ENCODE results near the gene MPPED2.

Gene MPPED2

DNA sequence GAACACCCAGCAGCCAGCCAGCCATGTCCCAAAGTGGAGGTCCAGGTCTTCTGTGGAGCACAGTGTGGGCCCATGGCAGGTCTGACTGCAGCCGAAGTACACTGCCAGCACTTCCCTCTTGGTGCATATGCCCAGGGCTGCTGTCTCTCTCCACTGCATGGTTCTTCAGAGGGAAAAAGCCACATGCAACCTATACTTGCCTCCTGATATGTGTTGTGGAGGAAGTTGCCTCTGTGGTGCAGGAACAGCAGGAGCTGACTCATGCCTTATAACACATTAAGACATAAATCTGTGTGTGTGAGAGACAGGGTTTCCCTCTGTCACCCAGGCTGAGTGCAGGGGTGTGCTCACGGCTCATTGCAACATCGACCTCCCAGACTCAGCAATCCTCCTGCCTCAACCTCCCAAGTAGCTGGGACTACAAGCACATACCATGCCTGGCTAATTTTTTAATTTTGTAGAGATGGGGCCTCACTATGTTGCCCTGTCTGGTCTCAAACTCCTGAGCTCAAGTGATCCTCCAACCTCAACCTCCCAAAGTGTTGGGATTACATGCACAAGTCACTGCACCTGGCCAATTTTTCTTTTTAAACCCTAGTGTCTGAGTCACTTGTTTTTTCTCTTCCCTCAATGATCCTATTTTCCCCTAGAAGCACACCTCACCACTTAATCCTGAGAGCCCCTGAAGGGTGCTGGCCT is 98.8 kb downstream of the MPPED2 start:
- no peak for DNase-seq (ENCODE audit: low spot score)

DNA sequence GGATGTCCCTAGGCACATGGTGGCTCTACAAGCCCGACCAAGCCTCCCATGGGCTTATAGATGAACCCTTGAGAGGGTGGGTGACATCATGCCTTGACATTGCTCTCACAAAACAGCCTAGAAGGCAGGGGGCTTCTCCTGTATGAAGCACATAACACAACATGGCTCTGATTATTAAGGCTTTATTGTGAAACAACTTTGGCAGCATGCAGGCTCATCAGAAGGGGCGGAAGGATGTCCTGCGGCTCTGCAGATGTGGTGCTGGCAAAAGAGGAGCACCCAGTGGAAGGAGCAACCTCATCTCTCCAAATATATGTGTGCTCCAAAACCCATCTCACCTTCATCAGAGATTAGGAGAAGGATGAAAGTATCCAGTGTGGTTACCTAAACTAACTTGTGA is 100.4 kb downstream of the MPPED2 start:
- no peak for DNase-seq (ENCODE audit: low spot score)

DNA sequence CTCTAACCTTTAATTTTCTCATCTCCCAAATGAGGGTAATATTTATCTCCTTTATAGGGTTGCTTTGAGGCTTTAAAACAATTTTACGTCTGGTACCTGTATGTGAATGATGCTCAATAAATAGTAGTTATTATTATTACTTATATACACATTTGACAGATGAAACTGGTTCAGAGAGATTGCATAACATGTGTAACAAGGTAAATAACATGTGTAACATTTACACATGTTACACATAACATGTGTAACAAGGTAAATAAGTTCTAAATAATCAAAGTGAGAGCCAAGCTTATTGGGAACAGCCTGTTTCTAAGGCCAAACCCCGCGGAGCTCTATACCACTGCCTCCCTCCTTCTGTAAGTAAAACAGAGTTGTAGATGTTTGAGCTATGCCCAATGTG is 100.9 kb downstream of the MPPED2 start:
- DNase-seq (ENCODE audit: low spot score) = no peak

DNA sequence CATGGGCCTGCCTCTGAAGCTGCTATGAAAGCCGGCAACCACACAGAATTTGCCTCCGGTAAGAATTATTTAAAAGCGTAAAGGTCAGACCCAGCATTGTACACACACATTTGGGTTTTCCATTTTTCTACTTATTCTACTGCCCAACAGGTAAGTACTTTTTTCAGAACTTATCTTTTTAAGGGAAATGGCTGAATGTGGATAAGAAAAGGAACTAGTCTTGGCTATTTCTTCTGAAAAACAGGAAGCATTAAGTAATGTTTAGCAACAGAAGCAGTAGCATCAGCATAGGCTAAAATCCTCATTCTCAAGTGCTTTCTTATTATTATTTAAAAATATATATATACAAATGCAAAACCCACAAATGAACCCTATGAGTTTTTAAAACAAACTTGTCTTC is 103.1 kb downstream of the MPPED2 start:
- DNase-seq (ENCODE audit: low spot score) = no peak

DNA sequence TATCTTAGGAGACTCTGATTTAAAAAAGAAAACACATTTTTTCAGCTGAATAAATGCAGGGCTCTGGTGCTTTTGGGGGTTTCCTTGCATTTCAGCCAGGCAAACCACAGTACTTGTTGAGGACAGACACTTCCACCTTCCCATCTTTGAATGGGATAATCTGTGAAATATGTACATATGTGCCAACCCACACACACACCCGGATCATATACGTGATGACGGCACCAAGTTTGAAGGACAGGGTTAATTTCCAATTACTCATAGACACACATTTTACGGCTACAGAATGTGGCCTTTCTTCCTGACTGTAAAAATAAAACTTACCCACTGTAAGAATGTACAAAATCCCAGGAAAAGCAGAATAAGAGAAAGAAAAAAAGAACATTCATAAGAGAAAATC is 104.4 kb downstream of the MPPED2 start:
- no peak for DNase-seq (ENCODE audit: low spot score)

DNA sequence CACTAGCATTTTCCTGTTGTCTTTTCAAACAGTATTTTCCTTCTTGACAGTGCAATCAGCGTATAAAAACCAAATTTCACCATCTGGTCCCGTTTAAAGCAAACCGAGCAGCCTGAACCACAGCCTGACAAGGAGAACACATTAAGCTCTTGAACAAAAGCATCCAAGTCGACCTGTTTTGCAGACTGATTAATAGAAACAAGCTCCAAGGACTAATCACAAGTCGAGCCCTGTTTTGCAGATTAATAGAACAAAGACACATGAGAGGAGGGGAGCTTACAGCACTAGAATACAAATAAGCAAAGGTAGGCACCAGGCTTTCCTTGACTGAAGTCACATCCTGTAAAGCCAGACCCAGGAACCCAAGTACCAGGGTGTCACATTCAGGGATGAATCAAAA is 104.8 kb downstream of the MPPED2 start:
- no peak for DNase-seq (ENCODE audit: low spot score)

DNA sequence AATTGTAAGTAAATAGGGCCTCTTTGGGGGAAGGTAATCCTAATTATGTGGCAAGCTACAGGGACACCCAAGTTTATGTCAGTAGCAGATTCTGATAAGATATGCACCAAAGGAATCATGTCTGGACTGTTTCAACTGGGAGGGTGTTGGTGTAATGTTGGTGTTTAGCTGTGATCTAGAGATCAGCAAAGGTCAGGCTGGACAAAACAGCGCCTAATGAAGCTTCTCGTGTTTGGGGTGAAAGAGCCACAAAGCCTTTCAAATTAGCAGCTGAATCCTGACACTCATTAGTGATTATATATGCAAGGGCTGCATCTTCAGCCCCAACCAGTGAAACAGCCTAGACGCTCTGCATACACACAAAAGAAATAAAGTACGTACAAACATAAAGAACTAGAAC is 106.3 kb downstream of the MPPED2 start:
- DNase-seq (ENCODE audit: low spot score) = no peak

DNA sequence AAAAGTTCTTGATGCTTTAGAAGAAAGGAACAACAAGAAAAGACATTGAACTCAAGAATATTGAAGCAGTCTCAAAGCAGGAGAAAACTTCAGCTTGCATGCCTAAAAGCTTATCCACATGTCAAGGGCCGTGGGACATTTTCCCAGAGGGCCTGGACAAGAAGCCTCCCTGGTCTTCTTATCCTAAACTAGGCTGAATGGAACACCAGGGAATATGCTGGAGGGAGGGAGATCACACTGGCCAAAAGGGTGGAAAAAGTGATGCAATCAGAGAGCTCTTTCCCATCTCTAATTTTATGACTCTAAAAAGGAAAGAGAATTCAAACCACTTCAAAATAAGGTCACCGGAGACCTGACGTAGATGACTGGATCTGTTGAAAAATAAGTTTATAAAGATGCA is 107.2 kb downstream of the MPPED2 start:
- no peak for DNase-seq (ENCODE audit: low spot score)

DNA sequence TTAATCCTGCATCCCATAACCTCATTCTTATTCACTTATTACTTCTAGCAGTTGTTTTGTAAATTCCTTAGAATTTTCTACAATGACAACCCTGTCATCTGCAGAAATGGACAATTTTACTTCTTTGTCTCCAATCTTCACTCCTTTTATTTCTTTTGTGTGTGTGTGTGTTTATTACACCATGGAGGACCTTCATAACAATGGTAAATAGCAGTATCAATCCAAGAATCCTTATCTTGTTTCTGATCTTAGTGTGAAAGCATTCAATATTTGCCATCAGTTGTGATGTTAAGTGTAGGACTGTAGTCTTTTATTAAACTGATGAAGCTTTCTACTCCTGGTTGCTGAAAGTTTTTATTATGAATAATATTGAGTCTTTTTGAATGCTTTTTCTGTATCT is 109.1 kb downstream of the MPPED2 start:
- DNase-seq (ENCODE audit: low spot score) = no peak

DNA sequence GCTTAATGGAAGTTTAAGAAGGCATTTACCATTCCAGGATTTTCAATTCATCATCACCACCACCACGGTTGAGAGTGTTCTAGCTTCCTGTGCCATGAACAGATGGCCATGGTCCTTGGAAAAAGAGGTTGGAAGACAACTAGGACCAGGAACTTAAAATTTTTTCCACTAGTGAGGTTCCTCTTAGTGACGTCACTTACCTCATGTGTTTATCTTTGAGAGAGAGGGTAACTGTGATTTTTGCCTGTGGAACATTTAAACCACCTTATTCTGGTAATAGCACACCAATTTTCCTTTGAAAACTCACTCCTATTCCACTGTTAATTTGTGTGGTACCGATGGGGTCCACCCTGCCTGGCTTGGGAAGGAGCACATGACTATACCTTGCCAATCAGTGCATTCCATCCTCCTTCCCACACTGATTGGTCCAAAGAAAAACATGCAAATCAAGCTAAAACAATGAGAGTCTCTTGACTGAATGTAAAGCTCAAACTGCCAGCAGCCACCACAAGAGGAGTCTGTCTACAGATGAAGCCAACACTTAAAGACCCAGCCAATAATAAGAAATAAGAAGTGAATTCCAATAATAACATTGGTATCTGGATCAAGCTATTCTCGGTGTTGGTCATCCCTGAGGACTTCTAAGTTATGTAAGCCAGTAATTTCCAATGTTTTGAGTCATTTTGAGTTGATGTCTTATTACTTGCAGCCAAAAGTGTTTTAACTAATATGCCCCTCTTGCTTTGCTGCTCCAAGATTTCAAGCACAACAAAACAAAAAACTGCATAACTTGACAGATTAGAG is 111.8 kb downstream of the MPPED2 start:
- no peak for DNase-seq (ENCODE audit: low spot score)

DNA sequence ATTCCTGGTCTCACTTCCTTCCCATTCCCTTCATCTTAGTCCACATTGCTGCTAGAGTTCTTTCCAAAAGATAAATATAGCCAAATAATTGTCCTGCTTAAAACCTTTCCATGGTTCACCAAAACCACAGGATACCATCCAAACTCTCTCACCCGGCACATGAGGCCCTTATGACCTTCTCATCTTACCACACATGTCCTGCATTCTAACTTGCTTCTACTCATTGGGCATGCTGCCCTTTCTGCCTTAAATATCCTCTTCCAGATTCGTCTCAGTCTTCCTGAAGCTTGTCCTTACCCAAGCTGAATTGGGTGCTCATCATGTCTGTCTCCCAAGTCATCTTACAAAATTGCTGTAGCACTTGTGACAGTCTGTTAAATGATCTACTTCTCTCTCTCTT is 114.9 kb downstream of the MPPED2 start:
- DNase-seq (ENCODE audit: low spot score) = no peak

DNA sequence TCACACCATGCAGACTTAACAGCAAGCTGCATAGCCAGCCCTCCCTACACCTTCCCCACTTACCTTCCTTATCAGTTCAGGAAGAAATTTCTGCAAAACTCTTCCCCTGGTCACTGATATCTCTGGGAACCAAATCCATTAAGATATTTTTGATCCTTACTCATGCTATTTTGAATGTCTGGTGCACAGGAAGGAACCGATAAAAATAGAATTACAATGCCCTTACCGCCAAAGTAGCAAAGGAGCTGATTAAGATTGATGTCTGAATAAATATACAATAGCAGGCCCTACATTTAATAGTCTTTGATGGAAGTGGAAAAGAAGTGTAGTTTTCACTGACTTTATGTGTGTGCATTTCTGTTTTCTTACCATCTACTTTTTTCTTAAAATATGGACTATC is 117.3 kb downstream of the MPPED2 start:
- DNase-seq (ENCODE audit: low spot score) = no peak

DNA sequence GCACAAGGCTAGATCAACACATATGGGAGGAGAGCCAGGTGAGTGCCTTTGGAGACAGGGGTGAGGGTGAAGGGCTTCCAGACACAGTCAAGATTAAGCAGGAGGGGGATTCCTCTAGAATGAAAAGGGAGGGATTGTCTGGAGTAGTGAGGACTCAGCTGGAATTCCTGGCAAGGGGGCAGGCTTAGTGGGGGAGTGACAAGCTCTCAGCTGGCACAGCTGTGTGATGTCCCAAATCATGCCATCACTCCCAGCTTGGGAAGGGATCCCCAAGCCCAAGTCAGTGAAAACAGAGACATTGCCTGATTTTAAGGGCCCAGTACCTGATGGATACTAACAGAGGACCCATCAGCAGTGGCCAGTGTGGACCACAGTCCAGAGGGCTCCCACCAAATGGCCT is 119.0 kb downstream of the MPPED2 start:
- DNase-seq (ENCODE audit: low spot score) = no peak

DNA sequence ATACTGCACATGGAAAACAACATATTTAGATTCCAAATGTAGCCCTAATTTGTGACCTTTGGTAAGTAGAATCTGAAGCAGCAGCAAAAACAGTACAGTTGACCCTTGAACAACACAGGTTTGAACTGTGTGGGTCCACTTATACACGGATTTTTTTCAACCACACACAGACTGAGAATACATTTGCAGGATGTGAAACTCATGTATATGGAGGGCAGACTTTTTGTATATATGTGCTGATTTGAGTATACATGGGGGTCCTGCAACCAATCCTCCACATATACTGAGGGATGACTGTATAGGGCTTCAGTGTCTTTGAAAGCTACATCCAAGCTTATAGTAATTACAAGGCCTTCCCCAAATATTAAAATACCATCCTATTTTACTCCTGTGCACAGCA is 120.5 kb downstream of the MPPED2 start:
- no peak for DNase-seq (ENCODE audit: low spot score)

DNA sequence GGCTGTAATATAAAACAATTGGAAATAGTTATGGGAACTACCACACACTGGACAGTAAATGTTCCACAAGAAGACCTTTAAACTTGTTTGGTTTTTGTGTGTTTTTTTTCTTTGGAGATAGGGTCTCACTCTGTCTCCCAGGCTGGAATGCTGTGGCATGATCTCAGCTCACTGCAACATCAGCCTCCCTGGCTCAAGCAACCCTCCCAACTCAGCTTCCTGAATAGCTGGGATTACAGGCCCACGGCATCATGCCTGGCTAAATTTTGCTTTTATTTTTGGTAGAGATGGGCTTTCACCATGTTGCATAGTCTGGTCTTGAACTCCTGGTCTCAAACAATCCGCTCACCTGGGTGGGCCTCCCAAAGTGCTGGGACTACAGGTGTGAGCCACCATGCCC is 121.0 kb downstream of the MPPED2 start:
- DNase-seq (ENCODE audit: low spot score) = no peak

DNA sequence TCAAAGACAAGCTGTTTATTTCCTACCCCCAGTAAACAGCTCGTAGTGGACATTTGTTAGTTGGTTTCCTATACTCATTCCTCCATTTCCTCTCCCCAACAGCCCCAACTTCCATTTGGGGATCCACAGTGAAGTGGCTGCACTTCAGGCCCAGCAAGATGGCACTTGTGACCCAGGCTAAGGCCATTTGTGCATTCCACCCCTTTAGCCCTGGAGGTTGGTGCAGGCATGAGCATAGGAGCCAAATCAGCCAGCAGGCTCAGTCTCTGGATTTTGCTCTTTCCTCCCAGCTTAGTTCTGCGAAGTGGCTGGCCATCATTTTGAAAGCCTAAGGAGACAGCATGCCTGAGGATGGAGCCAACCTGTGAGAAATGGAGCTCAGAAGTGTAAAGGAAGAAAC is 122.9 kb downstream of the MPPED2 start:
- DNase-seq (ENCODE audit: low spot score) = no peak

DNA sequence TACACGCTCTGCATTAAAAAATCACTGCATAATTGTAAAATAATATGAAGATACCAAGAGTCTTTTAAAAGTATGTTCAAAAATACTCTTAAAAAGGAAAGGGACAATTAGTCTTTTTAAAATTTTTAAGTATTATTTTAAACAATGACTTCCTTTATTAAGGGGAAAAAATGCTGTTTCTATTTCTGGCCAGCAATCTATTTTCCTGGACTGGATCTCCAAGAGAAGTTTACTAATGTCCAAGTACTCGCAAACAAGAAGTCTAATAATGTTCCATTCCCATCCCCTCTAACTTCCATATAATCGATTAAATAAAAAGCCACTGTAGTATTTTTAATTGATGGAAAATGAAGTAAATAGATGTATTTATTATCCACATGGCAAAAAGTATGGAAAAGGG is 123.7 kb downstream of the MPPED2 start:
- no peak for DNase-seq (ENCODE audit: low spot score)

DNA sequence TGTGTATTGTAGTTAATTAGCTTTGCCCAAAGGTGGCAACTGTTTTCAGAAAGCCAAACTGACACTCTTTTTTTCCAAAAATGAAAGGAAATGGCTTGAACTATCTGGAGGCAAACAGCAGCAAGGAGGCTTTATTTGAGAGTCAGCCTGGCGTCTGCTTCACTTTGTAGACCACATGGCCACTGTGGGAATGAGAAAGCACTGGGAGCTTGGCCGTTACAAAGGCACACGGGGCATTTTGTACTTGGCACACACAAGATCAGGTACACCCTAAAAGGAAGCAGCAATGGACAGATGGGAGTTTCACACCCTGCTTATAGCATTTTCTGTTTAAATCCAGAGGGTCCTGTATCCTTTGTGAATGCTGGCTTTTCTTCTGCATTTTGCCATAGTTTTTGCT is 126.3 kb downstream of the MPPED2 start:
- no peak for DNase-seq (ENCODE audit: low spot score)

DNA sequence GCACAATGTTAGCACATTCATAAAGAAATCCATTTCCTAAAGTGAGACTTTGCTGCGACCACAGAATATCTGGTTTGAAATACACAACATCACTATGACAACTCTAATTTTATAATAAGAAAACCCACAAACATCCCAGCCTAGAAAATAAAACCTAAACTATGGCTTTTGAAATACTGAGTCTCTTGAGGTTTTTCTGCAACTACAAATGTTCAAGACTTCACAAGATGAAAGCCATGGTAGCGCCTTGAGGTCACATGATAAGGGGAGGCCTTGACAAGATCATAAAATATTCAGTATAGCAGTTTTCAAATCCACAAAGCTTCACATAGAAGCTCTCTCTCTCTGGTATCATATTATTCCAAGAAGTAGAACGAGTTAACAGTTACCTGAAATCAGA is 126.8 kb downstream of the MPPED2 start:
- DNase-seq (ENCODE audit: low spot score) = no peak

DNA sequence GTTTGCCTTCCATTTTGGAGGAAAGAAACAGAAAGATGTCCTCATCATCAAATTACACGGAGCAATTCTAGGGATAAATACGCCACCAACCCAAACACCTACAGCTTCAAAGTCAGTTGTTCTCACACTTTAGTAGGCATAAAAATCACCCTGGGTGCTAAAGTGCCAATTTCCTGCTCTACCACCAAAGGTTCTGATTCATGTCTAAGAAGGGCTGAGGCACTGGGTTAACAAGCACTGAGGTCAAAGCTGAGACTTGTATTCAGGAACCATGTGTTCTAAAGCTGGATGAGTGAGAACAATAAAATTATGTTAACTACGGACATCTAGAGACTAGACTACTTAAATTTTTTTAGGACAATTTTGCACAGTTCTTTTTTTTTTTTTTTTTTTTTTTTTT is 127.6 kb downstream of the MPPED2 start:
- DNase-seq (ENCODE audit: low spot score) = no peak

DNA sequence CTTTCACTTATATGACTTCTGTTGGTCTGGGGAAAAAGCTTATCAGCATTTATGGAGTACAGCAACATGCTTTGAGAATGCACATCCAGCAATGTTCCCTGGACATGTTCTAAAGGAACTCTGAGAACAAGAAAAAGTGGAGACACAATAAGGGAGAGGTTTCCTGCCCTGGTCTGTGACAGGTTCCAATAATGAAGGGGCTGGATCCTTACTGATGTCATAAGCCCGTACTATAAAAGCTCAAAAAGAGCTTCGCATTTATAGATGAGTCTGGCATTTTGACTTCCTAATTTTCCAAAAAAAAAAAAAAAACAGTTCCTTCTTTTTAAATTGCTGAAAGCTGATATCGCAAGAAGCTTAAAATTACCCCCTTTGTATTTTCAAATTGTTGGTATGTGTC is 129.1 kb downstream of the MPPED2 start:
- DNase-seq (ENCODE audit: low spot score) = no peak

DNA sequence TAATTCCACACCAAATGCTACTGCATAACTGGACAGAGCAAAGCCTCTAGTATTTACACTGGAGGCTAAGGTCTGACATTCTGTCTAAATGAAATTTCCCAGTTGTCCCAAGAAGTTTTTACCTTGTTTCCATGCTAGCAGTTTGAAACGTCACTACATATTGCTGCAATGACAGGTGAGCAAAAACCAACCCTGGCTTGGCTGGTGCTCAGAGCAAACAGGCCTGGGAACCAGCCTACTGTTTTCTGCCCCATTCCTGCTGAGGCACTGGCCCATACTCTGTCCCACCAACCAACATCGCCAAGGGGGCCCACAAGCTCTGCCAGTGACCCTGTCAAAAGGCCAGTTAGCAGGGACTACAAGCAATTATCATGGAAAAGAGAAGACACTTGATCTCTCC is 131.1 kb downstream of the MPPED2 start:
- DNase-seq (ENCODE audit: low spot score) = no peak

DNA sequence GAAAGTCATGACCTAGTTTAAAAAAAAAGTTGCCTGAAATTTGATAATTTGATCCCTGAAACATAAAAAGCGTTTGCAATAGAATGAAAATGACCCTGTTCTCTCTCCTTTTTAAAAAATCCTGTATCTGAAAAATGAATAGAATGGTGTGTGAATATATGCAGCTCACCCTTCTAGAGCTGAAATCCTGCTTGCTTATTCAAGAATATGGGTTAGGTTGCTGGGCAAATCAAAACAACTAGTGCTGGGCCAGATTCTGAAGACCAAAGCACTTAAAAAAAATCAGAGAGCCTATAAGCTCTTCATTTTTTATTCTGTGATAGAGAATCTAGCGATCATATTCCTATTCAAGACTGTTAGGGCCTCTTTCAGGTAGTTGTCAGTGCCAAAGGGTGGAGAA is 131.6 kb downstream of the MPPED2 start:
- no peak for DNase-seq (ENCODE audit: low spot score)

DNA sequence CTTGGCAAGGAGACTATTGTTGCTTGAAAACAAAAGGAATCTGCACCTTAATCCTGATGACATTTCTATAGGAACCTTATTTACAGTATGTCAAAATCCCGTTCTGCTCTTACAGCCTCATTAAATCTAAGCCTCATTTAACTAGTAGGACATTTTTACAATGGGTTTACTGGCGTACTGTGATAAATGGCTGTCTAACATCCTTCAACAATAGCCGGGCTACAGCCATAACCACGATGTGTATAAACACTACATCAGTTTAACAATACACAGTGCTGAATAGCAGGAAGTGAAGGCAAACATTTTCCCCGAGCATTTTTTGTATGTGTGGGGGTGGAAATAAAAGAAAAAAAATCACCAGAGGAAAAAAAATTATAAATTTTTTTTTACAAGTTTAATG is 132.0 kb downstream of the MPPED2 start:
- DNase-seq (ENCODE audit: low spot score) = no peak

Data from CD4-positive, alpha-beta T cell treated with Interleukin-6 at 100 ng/mL for 8 hours (primary cell).